PC-9 (cell line): ENCODE results near the gene GJB1. TPM values are rescaled to one million over a fixed set of nuclear protein-coding genes. Genes with fewer than 3 reads are reported as not detected.

ENCODE experiments used
- BruUV-seq: library from RNA; stranded (reverse); fragments of 400-500 nt; replicated peaks from 2 replicates; lab custom pipeline; 2021; lab: Mats Ljungman, UMichigan
- CTCF ChIA-PET: fragments of 300-600 bp; sonication (Branson Sonifier 250); formaldehyde crosslinking; loops from one replicate; lab custom pipeline; 2022; ENCODE audit warnings: antibody characterized with exemption; lab: Charles Lee
- POLR2A ChIA-PET: fragments of 300-600 bp; sonication (Branson Sonifier 250); formaldehyde crosslinking; loops from one replicate; lab custom pipeline; 2022; ENCODE audit warnings: antibody characterized with exemption; ENCODE audit not compliant: unreplicated experiment; lab: Charles Lee
- DNase-seq, 2 experiments: peaks; one replicate each; pipeline versions ENCODE4 v3.0.0 to v3.0.0-alpha.2; 2015 to 2022; ENCODE audit warnings: mixed read lengths in 1 of 2
- H2AFZ ChIP-seq: fragments of 200-600 bp; sonication (generic); 2 replicates; pipeline ENCODE4 v1.8.1; 2017; ENCODE audit warnings: antibody characterized with exemption
- H3F3A ChIP-seq: fragments of 200-600 bp; sonication (generic); 2 replicates; pipeline ENCODE4 v1.8.1; 2017; ENCODE audit warnings: antibody characterized with exemption, mild to moderate bottlenecking, low read depth; ENCODE audit not compliant: insufficient read depth
- H3K27ac ChIP-seq: fragments of 200-600 bp; sonication (generic); 2 replicates; pipeline ENCODE4 v1.6.1; 2016; ENCODE audit warnings: mixed run types
- H3K27me3 ChIP-seq: fragments of 200-600 bp; sonication (generic); 2 replicates; pipeline ENCODE4 v1.6.1; 2016; ENCODE audit warnings: low read depth, mixed run types; ENCODE audit not compliant: insufficient read depth
- H3K36me3 ChIP-seq: fragments of 200-600 bp; sonication (generic); 2 replicates; pipeline ENCODE4 v1.6.1; 2016; ENCODE audit warnings: low read depth, mixed run types
- H3K4me1 ChIP-seq: fragments of 200-600 bp; sonication (generic); replicated peaks from 2 replicates; pipeline ENCODE4 v1.6.1; 2016; ENCODE audit warnings: mixed run types; ENCODE audit not compliant: insufficient read depth
- H3K4me2 ChIP-seq: fragments of 200-600 bp; sonication (generic); 2 replicates; pipeline ENCODE4 v1.6.1; 2017; ENCODE audit warnings: mixed run types
- H3K4me3 ChIP-seq: fragments of 200-600 bp; sonication (generic); 2 replicates; pipeline ENCODE4 v1.6.1; 2016; ENCODE audit warnings: mixed run types
- H3K79me2 ChIP-seq: fragments of 200-600 bp; sonication (generic); 2 replicates; pipeline ENCODE4 v1.6.1; 2017; ENCODE audit warnings: low read depth, mixed run types
- H3K9me2 ChIP-seq: fragments of 200-600 bp; sonication (generic); 2 replicates; pipeline ENCODE4 v1.8.1; 2017; ENCODE audit warnings: mild to moderate bottlenecking; ENCODE audit not compliant: insufficient read depth
- H3K9me3 ChIP-seq: fragments of 200-600 bp; sonication (generic); 2 replicates; pipeline ENCODE4 v1.8.1; 2016; ENCODE audit warnings: low read depth; ENCODE audit not compliant: insufficient read depth
- H4K20me1 ChIP-seq: fragments of 200-600 bp; sonication (generic); 2 replicates; pipeline ENCODE4 v1.8.1; 2017; ENCODE audit not compliant: insufficient read depth
- CTCF ChIP-seq: fragments of 200-600 bp; sonication (generic); conservative IDR thresholded peaks from 2 replicates; pipeline ENCODE4 v1.6.1; 2017; ENCODE audit warnings: mixed run types, antibody characterized with exemption, mild to moderate bottlenecking, moderate library complexity
- EZH2 ChIP-seq: fragments of 200-600 bp; sonication (generic); IDR thresholded peaks from 2 replicates; pipeline ENCODE4 v1.8.0; 2017; ENCODE audit warnings: antibody characterized with exemption, low read depth
- intact Hi-C: fragments of 100-400 bp; cut with micrococcal nuclease; formaldehyde crosslinking; loops from one replicate; pipeline ENCODE4 v1.10.0; 2022; ENCODE audit not compliant: unreplicated experiment
- total RNA-seq: library from RNA; stranded (reverse); gene quantifications from 2 replicates; pipeline ENCODE4 v1.2.3, GENCODE V29; 2021

GJB1 gene
- total RNA-seq, 1 experiment from 2014 or later = not detected

GRCh38 chrX:71214152-71214551 lies 8.9 kb upstream of the GJB1 start:
- no peaks in the 10 kb centered on the region for H3K9me3 ChIP-seq
- H3K4me3 ChIP-seq = no peak overlapping the region
- intact Hi-C loops = no loop called here
- H3K79me2 ChIP-seq = no peaks in the 10 kb centered on the region
- peaks cover 9% of the 10 kb centered on the region for H3K4me1 ChIP-seq
- H3K27ac ChIP-seq = no peak overlapping the region
- POLR2A ChIA-PET = interaction anchor here (0.6 kb wide), 1 partner anchor 152 kb away, joined by 5 read pairs; the partner anchor contains the start of gene TAF1
- CTCF ChIA-PET = no interaction called here
- no TSS peak for BruUV-seq
- no peaks in the 10 kb centered on the region for H3K27me3 ChIP-seq
- no peaks in the 10 kb centered on the region for H3F3A ChIP-seq
- no peaks in the 10 kb centered on the region for H4K20me1 ChIP-seq
- TF ChIP-seq CTCF = no peak
- no peak for TF ChIP-seq EZH2
- DNase-seq = no peak
- H3K4me2 ChIP-seq = no peak overlapping the region
- H3K9me2 ChIP-seq = no peaks in the 10 kb centered on the region
- H2AFZ ChIP-seq = no peak overlapping the region
- H3K36me3 ChIP-seq = no peaks in the 10 kb centered on the region

GRCh38 chrX:71214604-71215337 lies 8.3 kb upstream of the GJB1 start:
- DNase-seq = no peak
- H3K36me3 ChIP-seq = no peaks in the 10 kb centered on the region
- H4K20me1 ChIP-seq = no peaks in the 10 kb centered on the region
- H3K4me1 ChIP-seq = peaks cover 9% of the 10 kb centered on the region
- no peak overlapping the region for H2AFZ ChIP-seq
- H3K27me3 ChIP-seq = no peaks in the 10 kb centered on the region
- H3K79me2 ChIP-seq = no peaks in the 10 kb centered on the region
- H3F3A ChIP-seq = no peaks in the 10 kb centered on the region
- no peak overlapping the region for H3K4me2 ChIP-seq
- H3K9me3 ChIP-seq = no peaks in the 10 kb centered on the region
- H3K4me3 ChIP-seq = no peak overlapping the region
- no peak for TF ChIP-seq EZH2
- no peak for TF ChIP-seq CTCF
- intact Hi-C loops = no loop called here
- no TSS peak for BruUV-seq
- H3K9me2 ChIP-seq = no peaks in the 10 kb centered on the region
- no peak overlapping the region for H3K27ac ChIP-seq
- ChIA-PET CTCF (no interaction called here), POLR2A (interaction anchor here (0.6 kb wide), 1 partner anchor 151 kb away, joined by 5 read pairs; the partner anchor contains the start of gene TAF1)

DNA sequence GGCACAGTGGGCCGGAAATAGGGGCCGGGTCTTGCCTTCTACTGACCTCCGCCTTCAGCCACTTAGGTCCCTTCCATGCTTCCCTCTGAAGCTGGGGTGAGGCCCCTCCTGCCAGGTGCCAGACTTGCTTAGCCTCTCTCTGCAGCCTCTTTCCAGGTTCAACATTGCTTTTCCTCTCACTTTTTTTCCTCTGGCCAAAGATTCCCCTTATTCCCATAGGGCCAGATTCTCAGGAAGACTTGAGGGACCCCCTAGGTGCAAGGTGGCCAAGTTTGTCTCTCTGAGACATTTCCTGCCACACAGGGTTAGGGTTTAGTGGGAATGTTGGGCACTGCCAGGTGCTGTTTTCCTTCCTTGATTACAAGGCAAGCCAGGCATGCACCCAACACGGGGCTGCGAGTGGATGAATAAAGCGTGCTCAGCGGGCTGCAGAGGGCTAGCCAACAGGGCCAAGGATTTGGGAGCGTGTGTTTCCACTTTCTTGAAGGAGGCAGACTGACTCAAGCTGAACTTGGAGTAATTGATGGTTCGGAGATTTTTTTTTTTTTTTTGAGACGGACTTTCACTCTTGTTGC lies 7.6 kb upstream of the GJB1 start:
- no peaks in the 10 kb centered on the region for H3F3A ChIP-seq
- H3K9me2 ChIP-seq = no peaks in the 10 kb centered on the region
- no peak for DNase-seq
- H3K36me3 ChIP-seq = no peaks in the 10 kb centered on the region
- H3K4me2 ChIP-seq = no peak overlapping the region
- H2AFZ ChIP-seq = no peak overlapping the region
- no TSS peak for BruUV-seq
- no peaks in the 10 kb centered on the region for H3K79me2 ChIP-seq
- no peak overlapping the region for H3K4me3 ChIP-seq
- ChIA-PET CTCF (no interaction called here), POLR2A (no interaction called here)
- no peaks in the 10 kb centered on the region for H4K20me1 ChIP-seq
- no peak overlapping the region for H3K27ac ChIP-seq
- TF ChIP-seq EZH2 (no peak), CTCF (no peak)
- H3K4me1 ChIP-seq = peaks cover 9% of the 10 kb centered on the region
- intact Hi-C loops = no loop called here
- H3K27me3 ChIP-seq = no peaks in the 10 kb centered on the region
- no peaks in the 10 kb centered on the region for H3K9me3 ChIP-seq
